ENCODE data around the gene DPYD. TPM values are rescaled to one million over a fixed set of nuclear protein-coding genes. Genes with fewer than 3 reads are reported as not detected.

Gene DPYD
- polyA plus RNA-seq, 3 donors from 2014 or later = 23.0 to 35.9 (median 30.8) TPM

DNA sequence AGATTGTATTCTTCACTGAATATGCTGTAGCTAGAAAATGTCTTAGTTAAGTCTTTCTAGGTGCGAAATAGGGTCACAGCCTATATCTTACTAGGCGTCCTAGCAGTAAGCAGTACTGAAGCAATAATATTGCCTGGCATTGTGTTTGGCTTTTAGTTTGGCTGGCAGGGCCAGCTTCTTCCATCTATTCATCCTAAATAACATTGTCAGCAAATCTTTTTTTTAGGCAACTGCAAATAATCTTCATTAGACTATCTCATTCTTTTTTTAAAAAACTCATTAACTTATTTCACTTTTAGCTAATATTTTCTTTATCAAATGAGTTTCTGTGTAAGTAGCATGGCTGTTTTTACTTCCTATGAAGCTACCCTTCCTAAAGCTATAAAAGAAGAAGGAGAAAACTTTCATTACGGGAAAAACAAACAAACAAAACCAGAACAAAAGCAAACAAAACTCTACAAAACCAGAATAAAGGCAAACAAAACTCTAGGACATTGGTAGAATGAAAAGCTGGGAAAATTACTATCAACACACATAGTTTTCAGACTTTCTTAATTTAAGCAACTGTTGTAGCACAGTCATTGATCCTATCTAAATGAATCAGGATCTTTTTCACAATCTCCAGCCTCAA, 506.0 kb downstream of the DPYD start:
- no peak overlapping the region for H3K4me3 Mint-ChIP-seq
- no peak overlapping the region for H3K27ac Mint-ChIP-seq
- H3K27me3 Mint-ChIP-seq (ENCODE audit: low read depth in 3 of 3) = peaks cover 0 to 2% (median 0%) of the 10 kb centered on the region in 3 donors
- no peak for DNase-seq
- H3K36me3 Mint-ChIP-seq = peaks cover 0 to 5% (median 5%) of the 10 kb centered on the region in 3 donors
- H3K9me3 Mint-ChIP-seq = no peaks in the 10 kb centered on the region
- no peaks in the 10 kb centered on the region for H3K4me1 Mint-ChIP-seq

DNA sequence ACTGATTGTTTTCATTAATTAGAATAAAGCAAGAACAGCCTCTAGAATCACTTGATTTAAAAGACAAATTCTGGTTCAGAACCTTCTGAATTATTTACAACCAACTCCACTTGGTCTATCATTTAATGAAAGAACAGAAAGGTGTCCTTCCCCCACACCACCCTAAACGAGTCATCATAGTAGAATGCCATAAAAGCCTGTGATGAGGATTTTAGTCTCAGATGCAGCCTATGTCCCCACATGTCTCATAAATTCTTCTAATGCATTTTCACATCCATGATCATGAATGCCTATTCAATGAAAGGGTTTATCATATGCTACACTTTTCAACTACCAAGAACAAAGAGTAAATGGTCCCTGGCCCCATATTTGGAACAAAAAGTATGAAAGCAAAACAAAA, 508.1 kb downstream of the DPYD start:
- H3K4me3 Mint-ChIP-seq = no peak overlapping the region
- H3K9me3 Mint-ChIP-seq = no peaks in the 10 kb centered on the region
- DNase-seq = no peak
- no peak overlapping the region for H3K27ac Mint-ChIP-seq
- peaks cover 0 to 2% (median 0%) of the 10 kb centered on the region in 3 donors for H3K27me3 Mint-ChIP-seq (ENCODE audit: low read depth in 3 of 3)
- peaks cover 9 to 24% (median 20%) of the 10 kb centered on the region in 3 donors for H3K36me3 Mint-ChIP-seq
- no peaks in the 10 kb centered on the region for H3K4me1 Mint-ChIP-seq

GRCh38 chr1:97412166-97412565, 508.7 kb downstream of the DPYD start:
- peaks cover 0 to 2% (median 0%) of the 10 kb centered on the region in 3 donors for H3K27me3 Mint-ChIP-seq (ENCODE audit: low read depth in 3 of 3)
- no peak overlapping the region for H3K27ac Mint-ChIP-seq

DNA sequence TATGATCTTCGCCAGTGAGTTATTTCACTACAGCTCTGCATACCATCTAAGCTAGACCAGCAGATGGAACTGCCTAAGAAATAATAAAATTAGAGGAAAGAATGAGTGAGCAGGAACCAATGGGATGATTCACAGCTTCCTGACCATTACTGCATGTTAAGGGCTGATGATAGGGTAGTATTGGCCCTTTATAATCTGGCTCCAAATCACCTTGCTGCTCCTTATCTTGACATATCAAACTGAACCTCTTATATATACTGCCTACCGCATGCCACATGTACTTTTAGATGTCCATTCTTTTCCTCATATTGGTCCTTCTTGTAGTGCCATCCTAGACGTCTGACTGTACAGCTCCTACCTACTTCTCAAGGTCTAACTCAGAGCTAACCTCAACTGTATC, 524.4 kb downstream of the DPYD start:
- no peak for DNase-seq
- H3K4me1 Mint-ChIP-seq = no peaks in the 10 kb centered on the region
- no peak overlapping the region for H3K4me3 Mint-ChIP-seq
- H3K36me3 Mint-ChIP-seq = peaks cover 5 to 21% (median 19%) of the 10 kb centered on the region in 3 donors
- peaks cover 0 to 5% (median 3%) of the 10 kb centered on the region in 6 donors for H3K9me3 Mint-ChIP-seq
- peaks cover 0 to 2% (median 2%) of the 10 kb centered on the region in 3 donors for H3K27me3 Mint-ChIP-seq (ENCODE audit: low read depth in 3 of 3)
- H3K27ac Mint-ChIP-seq = no peak overlapping the region

More at GRCh38 chr1:97412166-97412565, 508.7 kb downstream of the DPYD start:
- no peak for DNase-seq
- Mint-ChIP-seq H3K4me3 (no peak overlapping the region), H3K4me1 (no peaks in the 10 kb centered on the region), H3K36me3 (peaks cover 10 to 30% (median 24%) of the 10 kb centered on the region in 3 donors), H3K9me3 (peaks cover 0 to 1% (median 0%) of the 10 kb centered on the region in 6 donors)

DNA sequence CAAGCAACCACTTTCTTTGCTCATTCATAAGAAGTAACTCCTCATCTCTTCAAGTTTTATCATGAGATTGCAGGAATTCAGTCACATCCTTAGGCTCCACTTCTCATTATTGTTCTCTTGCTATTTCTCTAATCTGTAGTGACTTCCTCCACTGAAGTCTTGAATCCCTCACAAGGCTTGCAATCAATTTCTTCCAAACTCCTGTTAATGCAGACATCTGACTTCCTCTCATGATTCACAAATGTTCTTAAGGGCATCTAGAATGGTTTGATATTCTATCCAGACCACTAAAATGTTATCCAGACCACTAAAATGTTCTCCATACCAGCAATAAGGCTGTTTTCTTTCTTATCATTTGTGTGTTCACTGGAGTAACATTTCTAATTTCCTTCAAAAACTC, 528.1 kb downstream of the DPYD start:
- H3K27ac Mint-ChIP-seq = no peak overlapping the region
- no peak overlapping the region for H3K4me3 Mint-ChIP-seq
- no peak for DNase-seq
- H3K36me3 Mint-ChIP-seq = peaks cover 0 to 21% (median 13%) of the 10 kb centered on the region in 3 donors
- peaks cover 0 to 3% (median 1%) of the 10 kb centered on the region in 6 donors for H3K9me3 Mint-ChIP-seq
- H3K4me1 Mint-ChIP-seq = no peaks in the 10 kb centered on the region
- H3K27me3 Mint-ChIP-seq (ENCODE audit: low read depth in 3 of 3) = no peaks in the 10 kb centered on the region

GRCh38 chr1:97385536-97386277, 535.1 kb downstream of the DPYD start:
- no peaks in the 10 kb centered on the region for H3K27me3 Mint-ChIP-seq (ENCODE audit: low read depth in 3 of 3)

DNA sequence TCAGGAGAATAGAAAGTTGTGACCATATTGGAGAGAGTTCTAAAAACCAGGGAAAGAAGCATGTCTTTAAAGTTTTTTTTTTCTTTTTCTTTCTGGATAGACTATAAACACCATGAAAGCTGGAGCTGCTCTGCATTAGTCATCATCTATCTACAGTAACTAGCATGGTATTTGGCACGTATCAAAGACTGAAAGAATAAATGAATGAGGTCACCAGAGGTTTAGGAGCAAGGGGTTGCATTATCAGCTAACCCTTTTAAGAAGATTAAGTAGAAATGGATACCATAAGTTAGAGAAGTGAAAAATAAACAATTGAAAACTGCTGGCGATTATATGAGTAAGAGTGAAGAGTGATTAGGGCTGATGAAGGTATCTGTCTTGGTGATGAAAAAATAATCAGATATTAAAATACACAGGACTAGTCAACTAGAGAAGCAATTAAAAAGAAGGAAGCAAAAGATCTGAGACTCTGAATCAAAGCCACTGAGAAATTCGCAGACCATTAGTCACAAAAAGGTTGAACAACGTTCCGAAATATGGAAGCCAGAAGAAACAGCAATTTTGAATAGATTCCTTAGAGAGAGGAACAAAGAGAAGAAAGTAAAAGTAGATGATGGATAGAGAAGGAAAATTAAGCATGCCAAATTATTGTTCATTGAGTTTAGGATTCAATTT, 536.4 kb downstream of the DPYD start:
- Mint-ChIP-seq H3K4me1 (peaks cover 3 to 8% of the 10 kb centered on the region in 2 donors), H3K27me3 (ENCODE audit: low read depth in 3 of 3) (no peaks in the 10 kb centered on the region), H3K27ac (no peak overlapping the region), H3K36me3 (peaks cover 0 to 16% (median 0%) of the 10 kb centered on the region in 3 donors), H3K4me3 (no peak overlapping the region), H3K9me3 (no peaks in the 10 kb centered on the region)
- DNase-seq = no peak

More at GRCh38 chr1:97385536-97386277, 535.1 kb downstream of the DPYD start:
- peak overlapping the region in 1 of 6 donors; percentile 46 for H3K27ac Mint-ChIP-seq
- H3K4me3 Mint-ChIP-seq = no peak overlapping the region
- DNase-seq = no peak
- no peaks in the 10 kb centered on the region for H3K9me3 Mint-ChIP-seq
- peaks cover 0 to 11% (median 0%) of the 10 kb centered on the region in 3 donors for H3K36me3 Mint-ChIP-seq
- H3K4me1 Mint-ChIP-seq = peaks cover 0 to 7% of the 10 kb centered on the region in 2 donors

GRCh38 chr1:97383797-97384196, 537.0 kb downstream of the DPYD start:
- Mint-ChIP-seq H3K4me1 (peaks cover 3 to 14% of the 10 kb centered on the region in 2 donors), H3K36me3 (peaks cover 0 to 20% (median 3%) of the 10 kb centered on the region in 3 donors), H3K27ac (no peak overlapping the region), H3K27me3 (ENCODE audit: low read depth in 3 of 3) (peaks cover 0 to 1% (median 0%) of the 10 kb centered on the region in 3 donors), H3K4me3 (no peak overlapping the region), H3K9me3 (no peaks in the 10 kb centered on the region)
- DNase-seq = no peak

DNA sequence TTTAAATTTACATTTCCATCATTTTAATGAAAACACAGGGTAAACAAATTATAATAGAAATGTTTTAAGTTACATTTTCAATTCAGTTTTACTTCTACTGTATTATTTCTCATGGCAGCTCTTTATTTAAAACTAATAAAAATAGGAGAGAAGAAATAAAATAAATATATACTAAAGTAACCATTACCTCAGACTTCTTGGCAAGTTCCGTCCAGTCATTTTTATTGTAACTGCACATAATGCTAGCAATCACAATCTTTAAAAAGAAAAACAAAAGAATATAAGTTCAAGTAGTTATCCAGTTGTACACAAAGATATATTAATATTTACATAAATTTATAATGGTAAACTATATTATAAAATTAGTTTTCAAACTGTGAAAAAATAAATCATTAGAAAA, 538.6 kb downstream of the DPYD start:
- H3K27ac Mint-ChIP-seq = no peak overlapping the region
- peaks cover 0 to 9% (median 5%) of the 10 kb centered on the region in 3 donors for H3K36me3 Mint-ChIP-seq
- no peak for DNase-seq
- peaks cover 0 to 1% (median 1%) of the 10 kb centered on the region in 3 donors for H3K27me3 Mint-ChIP-seq (ENCODE audit: low read depth in 3 of 3)
- H3K9me3 Mint-ChIP-seq = no peaks in the 10 kb centered on the region
- no peak overlapping the region for H3K4me3 Mint-ChIP-seq
- H3K4me1 Mint-ChIP-seq = peaks cover 17 to 30% of the 10 kb centered on the region in 2 donors

GRCh38 chr1:97379387-97380075, 541.3 kb downstream of the DPYD start:
- Mint-ChIP-seq H3K4me3 (no peak overlapping the region), H3K4me1 (peaks cover 27 to 41% of the 10 kb centered on the region in 2 donors), H3K27me3 (ENCODE audit: low read depth in 3 of 3) (peaks cover 0 to 1% (median 1%) of the 10 kb centered on the region in 3 donors), H3K27ac (no peak overlapping the region), H3K9me3 (no peaks in the 10 kb centered on the region), H3K36me3 (peaks cover 0 to 9% (median 5%) of the 10 kb centered on the region in 3 donors)
- DNase-seq = no peak

DNA sequence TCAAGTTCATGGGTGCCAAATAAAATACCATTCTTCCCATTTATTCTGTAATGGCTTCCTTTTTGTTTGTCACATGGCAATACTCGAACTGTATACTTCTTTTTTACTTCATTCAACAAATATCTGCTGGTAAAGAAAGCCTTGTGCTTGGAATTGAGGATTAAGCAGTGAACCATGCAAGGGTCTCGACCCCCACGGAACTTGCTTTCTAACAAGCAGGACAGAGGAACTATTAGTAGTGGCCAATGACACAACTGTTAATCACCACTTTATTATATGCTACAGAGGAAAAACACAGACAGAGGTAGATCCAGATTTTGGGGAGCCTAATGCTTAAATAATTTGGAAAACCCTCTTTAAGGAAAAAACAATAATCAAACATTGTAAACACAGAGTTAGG, 542.2 kb downstream of the DPYD start:
- Mint-ChIP-seq H3K36me3 (peaks cover under 1 to 9% (median 5%) of the 10 kb centered on the region in 3 donors), H3K4me1 (peaks cover 27 to 41% of the 10 kb centered on the region in 2 donors), H3K27ac (no peak overlapping the region), H3K9me3 (no peaks in the 10 kb centered on the region), H3K4me3 (no peak overlapping the region), H3K27me3 (ENCODE audit: low read depth in 3 of 3) (peaks cover 0 to 1% (median 1%) of the 10 kb centered on the region in 3 donors)
- no peak for DNase-seq

DNA sequence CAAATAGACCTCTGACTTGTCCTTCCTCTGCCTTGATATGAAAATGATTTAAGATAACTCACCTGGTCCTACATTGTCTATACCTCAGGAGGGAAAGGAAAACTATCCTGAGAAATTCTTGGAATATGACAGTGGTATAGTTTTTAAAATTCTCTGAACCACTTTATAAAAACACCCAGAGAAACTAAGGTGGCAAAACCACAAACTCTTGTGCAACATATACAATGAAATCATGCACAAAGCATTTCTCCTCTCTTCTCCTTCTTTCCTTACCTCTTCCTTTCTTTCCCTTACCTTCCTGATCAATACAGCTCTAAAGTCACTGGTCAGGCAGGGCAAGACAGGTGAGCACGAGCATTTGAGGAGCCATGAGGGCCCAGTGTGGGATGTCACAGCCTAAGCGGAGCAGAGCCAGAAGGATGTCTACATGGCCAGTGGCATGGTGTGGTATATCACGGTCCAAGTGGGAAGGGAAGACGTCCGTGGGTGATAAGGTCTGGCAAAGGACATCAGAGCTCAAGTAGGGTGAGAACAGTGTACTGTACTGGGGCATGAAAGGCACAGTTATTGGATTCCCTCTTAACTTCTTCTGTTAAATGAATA, 543.3 kb downstream of the DPYD start:
- Mint-ChIP-seq H3K27ac (peak overlapping the region; percentile 4 to 79 (median 40)), H3K27me3 (ENCODE audit: low read depth in 3 of 3) (peaks cover 0 to 1% (median 1%) of the 10 kb centered on the region in 3 donors), H3K9me3 (no peaks in the 10 kb centered on the region), H3K4me3 (peak overlapping the region; percentile 62 to 83 (median 78)), H3K36me3 (peaks cover 5 to 9% (median 9%) of the 10 kb centered on the region in 3 donors), H3K4me1 (peaks cover 27 to 41% of the 10 kb centered on the region in 2 donors)
- no peak for DNase-seq

DNA sequence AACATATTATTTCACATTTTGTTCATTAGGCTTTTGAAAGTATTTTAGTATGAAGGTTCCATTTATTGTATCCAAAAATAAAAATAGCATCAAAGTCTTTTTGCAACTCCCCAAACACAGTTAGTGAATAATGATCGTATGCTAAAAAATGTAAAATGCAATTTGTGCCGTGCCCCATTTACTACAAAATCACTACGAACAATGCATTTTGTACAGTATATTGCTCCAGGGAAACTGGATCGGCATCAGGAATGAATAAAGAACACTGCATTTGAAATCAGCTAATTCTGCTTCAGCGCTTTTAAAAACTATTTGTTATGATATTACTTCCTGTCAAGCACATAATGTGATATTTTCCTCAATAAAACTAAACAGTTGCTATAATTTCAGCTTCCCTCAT, 547.8 kb downstream of the DPYD start:
- peaks cover 0 to 2% (median 0%) of the 10 kb centered on the region in 3 donors for H3K27me3 Mint-ChIP-seq (ENCODE audit: low read depth in 3 of 3)
- peaks cover 9 to 18% (median 15%) of the 10 kb centered on the region in 3 donors for H3K36me3 Mint-ChIP-seq
- no peaks in the 10 kb centered on the region for H3K9me3 Mint-ChIP-seq
- no peak overlapping the region for H3K4me3 Mint-ChIP-seq
- DNase-seq = no peak
- peaks cover 18 to 26% of the 10 kb centered on the region in 2 donors for H3K4me1 Mint-ChIP-seq
- no peak overlapping the region for H3K27ac Mint-ChIP-seq

Measured in immature natural killer cell (primary cell).